Neural crest cell (in vitro differentiated cells): ENCODE measurements around the gene WDR18. TPM values are rescaled to one million over a fixed set of nuclear protein-coding genes. Genes with fewer than 3 reads are reported as not detected.
A peak's percentile ranks its signal among the peaks of the same experiment; 100 is the strongest.

Experiments
- DNase-seq: peaks from one replicate; pipeline ENCODE4 v3.0.0; 2021; ENCODE audit warnings: low read depth, mixed read lengths, low spot score
- H3K27ac Mint-ChIP-seq: one replicate; pipeline ENCODE4 v1.8.0; 2021; ENCODE audit warnings: mild to moderate bottlenecking, mixed read lengths; ENCODE audit not compliant: unreplicated experiment
- H3K27me3 Mint-ChIP-seq: 2 replicates; pipeline ENCODE4 v1.8.0; 2021; ENCODE audit warnings: low read depth, mild to moderate bottlenecking, mixed read lengths
- H3K36me3 Mint-ChIP-seq: 2 replicates; pipeline ENCODE4 v1.8.0; 2021; ENCODE audit warnings: low read depth, mild to moderate bottlenecking, mixed read lengths
- H3K4me1 Mint-ChIP-seq: 2 replicates; pipeline ENCODE4 v1.8.0; 2021; ENCODE audit warnings: mixed read lengths
- H3K4me3 Mint-ChIP-seq: one replicate; pipeline ENCODE4 v1.8.0; 2021; ENCODE audit warnings: mild to moderate bottlenecking, mixed read lengths
- H3K9me3 Mint-ChIP-seq: 2 replicates; pipeline ENCODE4 v1.8.0; 2021; ENCODE audit warnings: mixed read lengths
- CTCF ChIP-seq: fragments of 200-600 bp; sonication (generic); conservative IDR thresholded peaks from 2 replicates; pipeline ENCODE4 v1.5.0; 2021; ENCODE audit warnings: antibody characterized with exemption, mild to moderate bottlenecking
- total RNA-seq: library from RNA; stranded (reverse); gene quantifications from 2 replicates; pipeline ENCODE4 v1.2.1, GENCODE V29; 2021

WDR18 gene
- total RNA-seq, 1 donor from 2014 or later = 65.2 TPM

GRCh38 chr19:960601-960938 is 23.6 kb upstream of the WDR18 start:
- Mint-ChIP-seq H3K27me3 (peaks cover 15% of the 10 kb centered on the region), H3K36me3 (peaks cover 7% of the 10 kb centered on the region)
- TF ChIP-seq CTCF = no peak

GRCh38 chr19:961866-962620 is 22.1 kb upstream of the WDR18 start:
- Mint-ChIP-seq H3K36me3 (peaks cover 13% of the 10 kb centered on the region), H3K9me3 (no peaks in the 10 kb centered on the region), H3K4me1 (peaks cover 9% of the 10 kb centered on the region), H3K27me3 (peaks cover 9% of the 10 kb centered on the region), H3K4me3 (no peak overlapping the region), H3K27ac (no peak overlapping the region)
- no peak for TF ChIP-seq CTCF
- no peak for DNase-seq

More at GRCh38 chr19:960601-960938, 23.6 kb upstream of the WDR18 start:
- Mint-ChIP-seq H3K4me3 (no peak overlapping the region), H3K4me1 (peaks cover 16% of the 10 kb centered on the region), H3K9me3 (no peaks in the 10 kb centered on the region), H3K27ac (peak overlapping the region; percentile 19)
- DNase-seq = no peak

GRCh38 chr19:962683-963400 is 21.3 kb upstream of the WDR18 start:
- Mint-ChIP-seq H3K27me3 (peaks cover 4% of the 10 kb centered on the region), H3K4me3 (no peak overlapping the region), H3K9me3 (no peaks in the 10 kb centered on the region), H3K4me1 (peaks cover 9% of the 10 kb centered on the region), H3K36me3 (peaks cover 17% of the 10 kb centered on the region), H3K27ac (no peak overlapping the region)
- TF ChIP-seq CTCF = no peak
- no peak for DNase-seq

GRCh38 chr19:963486-963951 is 20.6 kb upstream of the WDR18 start:
- peaks cover 4% of the 10 kb centered on the region for H3K27me3 Mint-ChIP-seq
- peaks cover 9% of the 10 kb centered on the region for H3K4me1 Mint-ChIP-seq
- peaks cover 17% of the 10 kb centered on the region for H3K36me3 Mint-ChIP-seq
- no peaks in the 10 kb centered on the region for H3K9me3 Mint-ChIP-seq
- TF ChIP-seq CTCF = no peak
- no peak overlapping the region for H3K4me3 Mint-ChIP-seq
- H3K27ac Mint-ChIP-seq = no peak overlapping the region
- DNase-seq = no peak

- no peak overlapping the region for H3K27ac Mint-ChIP-seq
- no peak overlapping the region for H3K4me3 Mint-ChIP-seq
- peaks cover 9% of the 10 kb centered on the region for H3K4me1 Mint-ChIP-seq
- peaks cover 18% of the 10 kb centered on the region for H3K36me3 Mint-ChIP-seq
- no peak for DNase-seq
- no peaks in the 10 kb centered on the region for H3K27me3 Mint-ChIP-seq
- no peak for TF ChIP-seq CTCF
- H3K9me3 Mint-ChIP-seq = no peaks in the 10 kb centered on the region
These were observed 20.0 kb upstream of the WDR18 start for GRCh38 chr19:964116-964520.
